Stimulated activated CD4-positive, alpha-beta T cell treated with anti-CD3 and anti-CD28 coated beads, Interleukin-12 subunit alpha, Interleukin-12 subunit beta, amount 100 ng/mL, for 24 hours (primary cell): ENCODE results near the gene EVI2A.
A peak's percentile ranks its signal among the peaks of the same experiment; 100 is the strongest.
"Not testable (repeated sequence)": the region's sequence is repeated elsewhere in the genome, so short reads cannot be mapped to it uniquely, and the experiment has no call there.

ENCODE experiments used
- DNase-seq, 2 experiments: peaks; one replicate each; pipeline ENCODE4 v3.0.0-alpha.2; 2020; ENCODE audit warnings: low read depth in 2 of 2

The EVI2A gene, protein sequence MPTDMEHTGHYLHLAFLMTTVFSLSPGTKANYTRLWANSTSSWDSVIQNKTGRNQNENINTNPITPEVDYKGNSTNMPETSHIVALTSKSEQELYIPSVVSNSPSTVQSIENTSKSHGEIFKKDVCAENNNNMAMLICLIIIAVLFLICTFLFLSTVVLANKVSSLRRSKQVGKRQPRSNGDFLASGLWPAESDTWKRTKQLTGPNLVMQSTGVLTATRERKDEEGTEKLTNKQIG

DNA sequence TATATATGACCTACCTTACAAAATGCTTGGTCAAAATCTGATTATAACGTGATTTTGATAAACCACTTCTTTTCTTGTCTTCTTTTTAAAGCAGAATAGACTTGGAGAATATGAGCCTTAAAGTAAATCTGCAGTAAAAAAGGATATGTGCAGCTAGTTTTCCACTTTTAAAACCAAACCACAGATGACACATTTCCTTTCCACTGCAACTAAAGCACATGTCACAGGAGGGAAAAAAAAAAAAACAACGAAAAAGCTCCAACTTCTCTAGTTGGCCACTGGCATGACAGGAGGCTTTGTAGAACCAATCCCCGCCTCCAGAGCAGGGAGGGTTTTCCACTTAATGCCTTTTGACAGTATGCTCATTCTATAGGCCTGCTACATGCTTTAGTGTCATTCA lies at the start of gene EVI2A:
TSS of gene EVI2A (minus strand) at position 142 of the 400 bp plus-strand sequence. CDS start 2,609 bp downstream, outside the sequence.
- DNase-seq: peak; percentile 50 to 66

DNA sequence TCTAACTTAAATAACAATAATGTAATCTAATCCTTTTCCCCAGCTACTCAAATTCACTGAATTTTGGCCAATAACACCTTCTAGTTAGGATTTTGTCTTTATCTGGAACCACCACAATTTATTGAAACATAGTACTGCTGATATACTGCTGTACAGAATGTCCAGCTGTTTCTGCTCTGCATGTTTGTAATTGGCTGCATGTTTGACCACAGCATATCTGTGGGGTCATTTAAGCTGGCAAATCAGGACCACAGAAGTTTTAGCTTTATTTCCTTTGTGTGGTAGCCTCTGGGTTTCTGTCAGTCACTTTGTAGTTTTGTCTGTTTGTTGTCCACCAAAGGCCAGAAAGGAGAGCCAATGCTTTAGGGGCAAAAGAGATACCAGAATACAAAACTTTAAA lies 47.8 kb upstream of the EVI2A start:
- DNase-seq: no peak

DNA sequence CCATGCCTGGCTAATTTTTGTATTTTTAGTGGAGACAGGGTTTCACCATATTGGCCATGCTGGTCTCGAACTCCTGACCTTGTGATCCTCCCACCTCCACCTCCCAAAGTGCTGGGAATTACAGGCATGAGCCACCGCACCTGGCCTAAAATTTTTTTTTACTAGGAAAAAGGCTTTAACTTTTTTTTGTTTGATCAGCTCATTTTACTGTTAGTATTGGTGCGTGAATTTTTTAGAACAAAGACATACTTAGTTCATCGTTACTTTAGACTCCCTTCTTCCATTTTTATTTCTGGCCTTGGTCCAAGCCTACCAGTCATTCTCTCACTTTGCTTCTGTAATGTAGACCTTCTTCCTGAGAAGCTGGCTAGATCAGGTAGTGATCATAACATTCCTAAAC lies 44.7 kb upstream of the EVI2A start:
- DNase-seq: no peak

DNA sequence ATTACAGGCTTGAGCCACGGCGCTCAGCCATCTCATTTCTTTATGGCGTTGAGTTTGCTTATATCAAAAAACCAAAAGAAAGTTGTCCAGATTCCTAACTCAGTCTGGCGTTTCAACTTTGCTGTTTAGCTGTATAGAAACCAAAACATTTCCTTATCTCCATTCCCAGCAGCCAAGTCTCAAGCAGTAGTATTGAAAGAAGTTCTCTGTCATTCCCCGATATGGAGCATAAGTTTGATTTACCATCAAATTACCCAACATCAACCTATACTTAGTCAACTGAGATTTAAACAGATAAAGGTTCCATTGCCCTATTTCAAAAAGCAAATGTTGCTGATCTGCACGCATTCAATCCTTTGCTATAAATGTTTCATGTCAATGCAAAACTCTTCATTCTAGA lies 42.6 kb upstream of the EVI2A start:
- DNase-seq: no peak

DNA sequence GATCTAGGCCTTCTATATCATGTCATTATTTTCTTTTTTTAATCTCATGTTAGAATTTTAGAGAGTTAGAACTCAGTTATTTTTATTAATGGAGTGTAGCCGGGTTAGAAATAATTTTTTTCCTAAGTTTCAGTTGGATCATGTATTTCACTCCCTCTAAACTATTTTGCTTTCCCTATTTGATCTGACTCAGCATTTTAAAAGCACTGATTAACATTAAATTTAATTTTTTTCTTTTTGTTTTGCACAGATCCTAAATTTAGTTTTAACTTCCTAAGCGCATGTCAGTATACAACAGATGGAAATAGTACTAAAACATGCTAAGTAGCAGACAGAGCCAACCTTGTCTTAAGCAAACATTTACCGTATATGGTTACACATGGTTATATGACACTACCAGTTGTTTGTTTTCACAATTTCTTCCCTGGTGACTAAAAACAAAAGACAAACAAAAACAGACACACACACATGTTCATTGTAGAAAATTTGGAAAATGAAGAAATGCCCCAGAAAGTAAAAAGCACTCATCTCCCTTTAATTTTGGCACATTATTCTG lies 36.5 kb upstream of the EVI2A start:
- DNase-seq: no peak

DNA sequence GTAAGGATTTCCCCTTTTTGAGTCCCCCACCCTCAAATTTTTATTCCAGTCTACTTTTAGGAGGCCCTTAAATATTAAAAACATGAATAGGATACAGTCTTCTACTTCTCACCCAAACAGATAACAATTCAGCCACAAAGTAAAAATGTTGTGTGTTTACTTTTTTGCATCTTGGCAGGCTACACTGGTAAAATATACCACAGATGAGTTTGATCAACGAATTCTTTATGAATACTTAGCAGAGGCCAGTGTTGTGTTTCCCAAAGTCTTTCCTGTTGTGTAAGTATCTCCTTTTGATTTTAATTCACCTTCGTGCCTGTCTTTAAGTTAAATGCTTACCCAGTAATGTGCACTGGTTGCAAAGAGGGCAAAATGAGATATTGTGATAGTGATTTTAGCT lies 35.7 kb upstream of the EVI2A start:
- no peak for DNase-seq

DNA sequence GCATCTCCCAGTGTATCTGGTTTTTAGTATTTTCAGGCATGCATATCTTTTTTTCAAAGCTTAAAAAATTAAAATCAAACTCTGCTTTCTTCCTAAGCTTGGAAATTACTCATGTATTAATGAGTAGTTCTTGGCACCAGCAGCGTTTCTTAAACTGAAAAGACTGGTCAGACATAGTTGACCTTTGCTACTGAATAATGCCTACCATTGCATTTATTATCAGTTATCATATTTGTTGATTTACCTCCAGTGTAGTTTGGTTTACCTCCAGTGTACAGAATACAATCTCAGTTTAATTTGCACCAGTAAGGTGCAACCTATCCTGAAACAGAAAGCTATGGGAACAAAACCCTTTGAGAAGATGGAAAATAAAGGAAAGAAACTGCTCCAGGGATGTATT lies 34.5 kb upstream of the EVI2A start:
- DNase-seq: no peak

DNA sequence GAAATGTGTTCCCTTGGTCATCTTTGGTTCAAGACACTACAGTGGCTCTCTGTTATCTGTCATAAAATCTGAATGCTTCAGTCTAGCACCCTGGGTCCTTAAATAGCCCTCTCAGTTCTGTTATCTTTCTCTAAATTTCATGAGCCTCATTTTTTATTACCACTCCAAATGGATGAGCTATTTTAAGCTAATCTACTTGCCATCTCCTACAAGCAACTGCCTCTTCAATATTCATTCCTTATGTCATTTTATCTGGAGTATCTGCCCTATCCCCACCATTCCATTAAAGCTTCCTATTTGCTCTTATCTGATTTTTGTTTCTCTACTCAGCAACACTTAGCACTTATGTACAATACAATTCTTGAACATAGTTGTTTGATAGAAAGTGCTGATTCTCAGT lies 28.0 kb upstream of the EVI2A start:
- no peak for DNase-seq

DNA sequence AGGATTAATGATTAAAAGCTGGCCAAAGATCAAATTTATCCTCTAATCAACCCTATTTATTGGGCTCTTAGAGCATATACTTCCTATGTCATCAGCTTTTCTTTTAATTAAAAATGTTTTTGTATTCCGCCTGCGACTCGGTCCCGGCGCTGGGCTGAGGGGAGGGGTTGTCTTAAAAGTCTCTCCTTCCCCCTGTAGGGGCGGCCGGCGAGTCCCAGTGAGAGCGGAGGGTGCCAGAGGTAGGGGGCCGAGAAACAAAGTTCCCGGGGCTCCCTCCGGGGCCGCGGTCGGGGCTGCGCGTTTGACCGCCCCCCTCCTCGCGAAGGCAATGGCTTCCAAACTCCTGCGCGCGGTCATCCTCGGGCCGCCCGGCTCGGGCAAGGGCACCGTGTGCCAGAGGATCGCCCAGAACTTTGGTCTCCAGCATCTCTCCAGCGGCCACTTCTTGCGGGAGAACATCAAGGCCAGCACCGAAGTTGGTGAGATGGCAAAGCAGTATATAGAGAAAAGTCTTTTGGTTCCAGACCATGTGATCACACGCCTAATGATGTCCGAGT lies 23.8 kb upstream of the EVI2A start:
- DNase-seq: not testable (repeated sequence)

DNA sequence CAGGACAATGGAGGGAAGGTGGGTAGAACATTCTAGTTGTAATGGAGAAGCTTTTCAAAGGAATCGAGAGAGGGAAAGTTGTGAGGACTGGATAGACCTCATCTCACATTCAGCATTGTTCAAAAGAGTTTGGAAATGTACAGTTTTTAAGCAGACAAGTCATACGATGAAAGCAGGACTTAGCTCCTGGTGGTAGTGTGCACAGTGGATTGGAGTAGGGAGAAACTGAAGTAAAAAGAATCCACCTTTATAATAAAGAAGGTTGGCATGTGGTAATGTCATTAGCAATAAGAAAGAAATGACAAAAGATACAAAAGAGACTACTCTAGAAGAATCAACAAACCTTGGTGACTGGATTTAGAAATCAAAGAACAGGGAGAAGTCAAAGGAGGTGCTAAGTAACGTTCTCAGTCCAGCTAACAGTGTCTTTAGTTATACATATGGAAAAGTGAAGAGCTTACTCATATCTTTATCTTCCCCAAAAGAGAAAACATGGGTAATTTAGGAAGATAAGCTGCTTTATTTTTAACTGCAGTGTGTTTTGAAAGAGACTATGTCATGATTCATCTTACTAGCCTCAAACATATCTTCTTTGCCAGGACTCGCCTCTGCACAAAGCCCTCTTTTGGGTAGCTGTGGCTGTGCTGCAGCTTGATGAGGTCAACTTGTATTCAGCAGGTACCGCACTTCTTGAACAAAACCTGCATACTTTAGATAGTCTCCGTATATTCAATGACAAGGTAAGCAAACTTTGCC lies 18.7 kb upstream of the EVI2A start:
- no peak for DNase-seq

DNA sequence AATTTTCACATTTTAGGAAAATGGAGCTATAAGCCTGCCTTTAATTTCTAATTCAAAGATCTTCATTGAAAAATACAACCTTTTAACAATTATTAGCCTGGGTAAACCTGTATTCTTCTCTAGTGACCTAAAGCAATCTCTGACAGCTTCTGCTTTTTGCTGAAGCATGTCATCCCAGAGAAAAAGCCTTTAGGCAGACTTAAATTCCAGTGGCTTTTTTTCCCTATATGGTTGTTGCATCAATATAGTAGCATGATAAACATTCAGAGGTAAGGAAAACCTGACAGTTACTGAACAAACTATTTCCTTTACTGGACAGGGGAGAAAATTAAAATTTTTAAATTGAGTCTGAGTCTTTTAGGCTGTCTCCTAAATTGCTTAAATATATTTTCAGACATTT lies 7.8 kb upstream of the EVI2A start:
- DNase-seq: no peak

DNA sequence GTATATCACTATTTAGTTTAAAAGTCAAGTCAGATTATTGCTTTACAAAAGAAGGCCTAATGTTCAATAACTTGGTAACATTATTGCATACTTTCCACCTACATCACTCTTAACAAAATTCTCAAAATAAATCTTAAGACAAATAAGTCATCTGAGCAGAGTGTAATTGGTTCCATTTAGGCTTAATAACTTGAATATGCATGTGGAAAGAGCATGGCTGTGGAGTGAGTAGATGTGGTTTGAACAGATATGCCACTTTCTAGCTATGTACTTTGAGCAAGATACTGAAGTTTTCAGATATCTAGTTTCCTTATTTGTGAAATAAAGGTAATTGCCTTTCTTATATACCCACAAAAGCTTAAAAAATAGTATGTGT lies 6.7 kb upstream of the EVI2A start:
- no peak for DNase-seq

DNA sequence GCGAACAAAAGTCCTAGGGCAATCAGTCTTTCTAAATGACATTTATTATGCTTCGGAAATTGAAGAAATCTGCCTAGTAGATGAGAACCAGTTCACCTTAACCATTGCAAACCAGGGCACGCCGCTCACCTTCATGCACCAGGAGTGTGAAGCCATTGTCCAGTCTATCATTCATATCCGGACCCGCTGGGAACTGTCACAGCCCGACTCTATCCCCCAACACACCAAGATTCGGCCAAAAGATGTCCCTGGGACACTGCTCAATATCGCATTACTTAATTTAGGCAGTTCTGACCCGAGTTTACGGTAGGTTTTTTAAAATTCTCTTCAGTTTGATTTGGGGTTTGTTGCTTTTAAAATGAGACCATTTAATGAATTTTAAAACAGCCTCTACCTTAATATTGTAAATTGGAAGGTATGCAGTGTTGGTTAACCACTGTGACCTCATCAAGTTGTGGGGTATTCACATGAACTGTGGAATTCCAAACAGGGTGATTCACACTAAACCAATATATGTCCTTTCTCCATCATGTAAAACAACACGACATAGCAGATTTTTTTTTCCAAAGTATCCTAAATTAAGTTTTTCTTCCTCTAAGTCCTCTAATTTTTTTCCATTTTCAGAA lies 6.2 kb upstream of the EVI2A start:
- DNase-seq: no peak

DNA sequence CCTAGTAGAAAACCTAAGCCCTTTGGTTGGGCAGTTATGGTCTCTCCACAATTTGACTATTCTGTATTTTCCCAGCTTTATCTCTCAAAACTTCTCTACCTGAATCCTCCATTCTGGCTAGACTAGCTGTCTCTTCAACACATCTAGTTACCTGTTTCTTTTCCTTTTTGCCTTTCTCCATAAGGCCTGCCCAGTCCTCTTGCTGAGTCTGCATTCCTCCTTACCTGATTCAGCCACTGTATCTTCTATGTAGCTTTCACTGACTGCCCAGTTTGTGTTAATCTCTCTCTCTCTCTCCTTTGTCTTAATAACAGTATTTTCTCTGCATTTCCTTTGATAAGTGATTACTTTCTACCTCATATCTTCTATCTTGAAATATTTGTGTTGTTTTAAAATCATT lies 2.1 kb upstream of the EVI2A start:
- no peak for DNase-seq

DNA sequence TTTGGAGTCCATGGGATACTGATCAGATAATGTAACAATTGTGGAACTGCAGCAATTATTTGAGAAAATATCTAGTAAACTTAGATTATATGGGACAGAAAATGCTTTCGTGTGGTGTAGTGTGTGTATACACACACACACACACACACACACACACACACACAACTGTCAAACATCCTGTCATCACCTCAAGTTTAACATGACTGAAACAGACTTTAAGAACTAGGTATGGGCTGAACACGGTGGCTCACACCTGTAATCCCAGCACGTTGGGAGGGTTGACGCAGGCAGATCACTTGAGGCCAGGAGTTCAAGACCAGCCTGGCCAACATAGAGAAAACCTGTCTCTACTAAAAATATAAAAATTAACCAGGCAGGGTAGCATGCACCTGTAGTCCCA lies 544 bp upstream of the EVI2A start:
- DNase-seq: no peak

DNA sequence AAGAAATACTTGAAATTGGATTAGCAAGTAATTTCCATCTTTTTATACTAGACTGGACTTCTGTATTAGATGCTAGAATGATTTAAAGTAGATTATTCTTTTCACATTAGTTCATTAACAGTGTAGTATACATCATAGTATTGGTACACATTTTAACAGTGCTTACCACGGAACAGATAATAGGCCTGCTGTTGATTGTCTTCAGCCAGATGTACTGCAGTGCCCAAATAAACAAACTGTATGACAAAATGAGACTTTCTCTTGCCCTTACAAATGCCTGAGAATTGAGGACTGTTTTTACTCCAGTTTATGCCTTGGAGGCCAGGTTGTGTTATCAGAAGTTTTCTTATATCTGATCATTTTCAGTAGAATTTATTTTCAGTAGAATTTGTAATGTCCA lies 631 bp downstream of the EVI2A start:
- DNase-seq: no peak

DNA sequence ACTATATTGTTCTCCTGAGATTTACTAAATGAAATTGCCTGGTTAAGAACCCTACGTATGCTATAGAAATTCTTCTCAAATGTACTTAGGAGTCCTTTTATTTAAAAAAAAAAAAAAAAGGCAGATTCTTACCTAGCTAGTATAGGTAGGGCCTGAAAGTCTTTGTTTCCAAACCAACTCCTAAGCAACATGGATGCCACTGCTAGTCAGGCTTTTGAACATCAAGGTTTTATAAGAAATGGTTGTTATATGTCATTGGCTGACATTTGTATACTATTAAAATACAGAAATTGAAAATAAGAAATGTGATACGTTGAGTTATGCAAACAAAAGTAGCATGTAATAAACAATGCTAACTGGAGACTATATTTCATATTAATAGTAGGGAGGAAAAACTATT lies 1.2 kb downstream of the EVI2A start:
- no peak for DNase-seq

DNA sequence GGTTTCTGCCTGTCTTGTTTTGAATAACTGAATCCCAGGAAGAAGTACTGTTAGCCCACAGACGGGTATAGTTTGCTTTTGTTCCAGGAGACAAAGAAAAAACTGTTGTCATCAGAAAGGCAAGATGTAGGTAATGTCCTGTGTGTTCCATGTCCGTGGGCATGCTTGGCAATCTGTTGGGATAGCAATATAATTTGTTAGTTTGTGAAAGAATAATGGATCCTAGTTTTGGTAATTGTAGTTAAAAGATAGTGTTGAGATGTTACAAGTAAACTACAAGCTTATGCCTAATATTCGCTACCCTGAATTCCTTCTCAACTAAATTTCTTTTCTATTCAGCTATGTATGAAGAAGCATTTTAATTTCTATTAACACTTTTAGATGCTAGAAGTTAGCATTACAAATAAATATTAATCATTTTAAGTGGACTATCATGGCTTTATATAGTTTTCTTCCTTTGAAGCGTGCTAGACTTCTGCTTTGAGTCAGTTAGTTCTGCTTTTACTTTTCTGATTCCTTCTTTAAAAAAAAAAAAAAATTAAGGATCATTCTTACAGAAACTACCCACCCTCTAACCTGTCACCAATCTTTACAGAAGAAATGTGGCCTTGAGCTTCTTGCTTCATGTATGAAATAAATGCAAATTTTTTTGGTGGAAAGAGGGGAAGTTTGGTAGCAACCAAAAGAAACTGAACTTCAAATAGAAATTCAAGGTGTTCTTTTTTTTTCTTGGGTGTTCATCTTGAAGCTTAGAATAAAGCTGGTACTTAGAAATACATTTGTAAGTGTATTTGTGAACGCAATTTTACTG lies 2.4 kb downstream of the EVI2A start:
- no peak for DNase-seq

DNA sequence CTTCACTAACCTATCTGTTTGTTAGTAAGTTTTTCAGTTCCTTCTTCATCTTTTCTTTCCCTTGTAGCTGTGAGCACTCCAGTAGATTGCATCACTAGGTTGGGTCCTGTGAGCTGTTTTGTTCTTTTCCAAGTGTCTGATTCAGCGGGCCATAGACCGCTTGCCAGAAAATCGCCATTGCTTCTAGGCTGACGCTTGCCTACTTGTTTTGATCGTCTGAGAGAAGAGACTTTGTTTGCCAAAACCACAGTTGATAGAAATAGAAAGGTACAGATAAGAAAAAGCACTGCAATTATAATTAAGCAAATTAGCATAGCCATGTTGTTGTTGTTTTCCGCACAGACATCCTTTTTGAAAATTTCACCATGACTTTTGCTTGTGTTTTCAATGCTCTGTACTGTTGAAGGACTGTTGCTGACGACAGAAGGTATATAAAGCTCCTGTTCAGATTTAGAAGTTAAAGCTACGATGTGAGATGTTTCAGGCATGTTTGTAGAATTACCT lies 3.1 kb downstream of the EVI2A start:
- DNase-seq: peak in 1 of 2 experiments; percentile 31

DNA sequence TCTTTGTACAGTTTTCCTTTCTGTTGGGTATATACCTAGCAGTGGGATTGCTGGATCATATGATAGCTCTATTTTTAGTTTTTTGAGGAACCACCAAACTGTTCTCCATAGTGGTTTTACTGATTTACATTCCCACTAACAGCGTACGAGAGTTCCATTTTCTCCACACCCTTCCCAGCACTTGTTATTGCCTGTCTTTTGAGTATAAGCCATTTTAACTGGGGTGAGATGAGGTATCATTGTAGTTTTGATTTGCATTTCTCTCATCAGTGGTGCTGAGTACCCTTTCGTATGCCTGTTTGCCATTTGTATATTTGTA lies 6.7 kb downstream of the EVI2A start:
- no peak for DNase-seq

DNA sequence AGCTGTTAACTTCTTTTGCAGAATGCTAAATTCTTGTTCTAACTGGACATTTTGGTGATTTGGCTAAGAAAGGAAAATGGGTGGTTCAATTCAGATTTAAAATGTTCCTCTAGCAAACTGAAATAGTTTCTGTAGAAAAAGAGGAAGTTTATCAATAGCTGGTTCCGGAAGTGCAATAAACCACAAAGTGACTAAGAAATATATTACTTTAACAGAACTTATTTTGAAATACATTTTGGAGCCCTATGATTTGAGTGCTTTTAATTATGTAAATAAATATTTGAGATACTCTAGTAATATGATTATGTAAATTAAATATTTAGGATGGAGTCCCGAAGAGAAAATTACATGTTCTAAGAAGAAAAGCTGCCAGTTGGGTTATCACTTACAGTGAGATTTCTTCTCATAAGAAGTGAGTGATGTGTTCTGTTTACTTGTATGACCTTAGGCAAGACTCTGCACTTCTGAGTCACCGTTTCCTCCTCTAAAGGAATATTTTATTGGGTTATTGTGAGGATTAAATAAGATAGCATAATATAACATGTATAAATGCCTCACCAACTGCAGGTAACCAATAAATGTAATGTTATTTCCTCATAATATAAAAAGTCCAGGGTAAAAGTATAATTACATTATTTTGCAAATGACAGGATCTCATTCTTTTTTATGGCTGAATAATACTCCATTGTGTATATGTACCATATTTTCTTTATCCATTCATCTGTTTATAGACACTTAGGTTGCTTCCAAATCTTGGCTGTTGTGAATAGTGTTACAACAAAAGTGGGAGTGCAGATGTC lies 7.2 kb downstream of the EVI2A start, which contains the start of gene EVI2B:
TSS of gene EVI2B (minus strand) at position 73 of the 800 bp plus-strand sequence. CDS start 8,445 bp downstream, outside the sequence.
- DNase-seq: no peak
